ENCODE data around the gene JARID2. TPM values are rescaled to one million over a fixed set of nuclear protein-coding genes. Genes with fewer than 3 reads are reported as not detected.
A peak's percentile ranks its signal among the peaks of the same experiment; 100 is the strongest.
"Not testable (repeated sequence)": the region's sequence is repeated elsewhere in the genome, so short reads cannot be mapped to it uniquely, and the experiment has no call there.

Gene JARID2
- total RNA-seq, 1 experiment from 2014 or later = 11.7 TPM

GRCh38 chr6:15533379-15534026, 287.6 kb downstream of the JARID2 start:
- no peak for DNase-seq (ENCODE audit: low read depth)

GRCh38 chr6:15534974-15535373, 289.1 kb downstream of the JARID2 start:
- no peak for DNase-seq (ENCODE audit: low read depth)

- DNase-seq (ENCODE audit: low read depth) = no peak
Observed at GRCh38 chr6:15535495-15536197, 289.8 kb downstream of the JARID2 start.

GRCh38 chr6:15536198-15536955, 290.5 kb downstream of the JARID2 start:
- no peak for DNase-seq (ENCODE audit: low read depth)

GRCh38 chr6:15538106-15538505, 292.2 kb downstream of the JARID2 start:
- no peak for DNase-seq (ENCODE audit: low read depth)

- no peak for DNase-seq (ENCODE audit: low read depth)
Observed at GRCh38 chr6:15538766-15539495, 293.1 kb downstream of the JARID2 start.

GRCh38 chr6:15539722-15540270, 293.9 kb downstream of the JARID2 start:
- no peak for DNase-seq (ENCODE audit: low read depth)

GRCh38 chr6:15543332-15543917, 297.6 kb downstream of the JARID2 start:
- not testable (repeated sequence) for DNase-seq (ENCODE audit: low read depth)

- no peak for DNase-seq (ENCODE audit: low read depth)
Observed at GRCh38 chr6:15544321-15544900, 298.5 kb downstream of the JARID2 start.

GRCh38 chr6:15546591-15546990, 300.7 kb downstream of the JARID2 start:
- DNase-seq (ENCODE audit: low read depth) = no peak

- DNase-seq (ENCODE audit: low read depth) = no peak
Observed at GRCh38 chr6:15547400-15547799, 301.5 kb downstream of the JARID2 start.

GRCh38 chr6:15549371-15549770, 303.5 kb downstream of the JARID2 start:
- DNase-seq (ENCODE audit: low read depth) = no peak

GRCh38 chr6:15550546-15551123, 304.8 kb downstream of the JARID2 start:
- DNase-seq (ENCODE audit: low read depth) = no peak

GRCh38 chr6:15551262-15551661, 305.4 kb downstream of the JARID2 start:
- no peak for DNase-seq (ENCODE audit: low read depth)

- no peak for DNase-seq (ENCODE audit: low read depth)
Observed at GRCh38 chr6:15551798-15552197, 305.9 kb downstream of the JARID2 start.

GRCh38 chr6:15553031-15553430, 307.2 kb downstream of the JARID2 start:
- DNase-seq (ENCODE audit: low read depth) = no peak

GRCh38 chr6:15553736-15554294, 307.9 kb downstream of the JARID2 start:
- DNase-seq (ENCODE audit: low read depth) = no peak

GRCh38 chr6:15554728-15555100, 308.8 kb downstream of the JARID2 start:
- DNase-seq (ENCODE audit: low read depth) = no peak

GRCh38 chr6:15555101-15556038, 309.5 kb downstream of the JARID2 start:
- DNase-seq (ENCODE audit: low read depth) = peak; percentile 34
